ENCODE data around the gene PRRG2. TPM values are rescaled to one million over a fixed set of nuclear protein-coding genes. Genes with fewer than 3 reads are reported as not detected.

The PRRG2 gene
- total and polyA plus RNA-seq, 2 of the 13 experiments (the other 11 are each of a cell fraction or from before 2014, with no cell fraction given) = 0.66 to 0.82 TPM

- TF ChIP-seq ZBTB4 (CRISPR knock-in tag; IDR thresholded peaks at IDR 0.05; ENCODE audit: borderline replicate concordance) (no peak), MAX (IDR thresholded peaks at IDR 0.05) (peak; percentile 24; the same call in 1 of the 2 replicates), ZNF557 (CRISPR knock-in tag; IDR thresholded peaks at IDR 0.05) (no peak), REST (IDR thresholded peaks at IDR 0.05; ENCODE audit: borderline replicate concordance in 1 of 2, low read depth in 1 of 2, low read length in 2 of 2) (no peak), PTBP1 (IDR thresholded peaks at IDR 0.05; ENCODE audit: low read depth, low read length, poor library complexity, severe bottlenecking) (no peak), ZNF784 (CRISPR knock-in tag; IDR thresholded peaks at IDR 0.05; ENCODE audit: borderline replicate concordance) (no peak), PRPF4 (IDR thresholded peaks at IDR 0.05; ENCODE audit: low read depth, low read length, poor library complexity, severe bottlenecking) (no peak), SMARCE1 (IDR thresholded peaks at IDR 0.05; ENCODE audit: borderline replicate concordance) (no peak), PATZ1 (CRISPR knock-in tag; IDR thresholded peaks at IDR 0.05) (peak; percentile 71), RFX5 (IDR thresholded peaks at IDR 0.05; ENCODE audit: low read depth, low read length) (no peak), GABPA (IDR thresholded peaks at IDR 0.05; ENCODE audit: low read depth, low read length) (no peak), GABPA (CRISPR knock-in tag; IDR thresholded peaks at IDR 0.05; ENCODE audit: low read depth) (no peak; the same call in 1 of the 2 replicates), ZBTB46 (CRISPR knock-in tag; IDR thresholded peaks at IDR 0.05; ENCODE audit: borderline replicate concordance) (no peak)
Measured at GRCh38 chr19:49591731-49592485, 10.8 kb downstream of the PRRG2 start (continued).

Measured in HepG2 (cell line).